Neural cell (in vitro differentiated cells): ENCODE results near the gene TRPM6. TPM values are rescaled to one million over a fixed set of nuclear protein-coding genes. Genes with fewer than 3 reads are reported as not detected.

Experiments
- H2AFZ ChIP-seq: fragments of 200-600, 300-800 bp; sonication (generic), shearing (Covaris generic); 2 replicates; pipeline ENCODE4 v1.6.0; 2014; ENCODE audit warnings: low read depth, mild to moderate bottlenecking, antibody characterized with exemption, low read length, moderate library complexity
- H3F3A ChIP-seq: fragments of 200-600 bp; shearing (Covaris generic); 2 replicates; pipeline ENCODE4 v1.6.1; 2016; ENCODE audit warnings: mild to moderate bottlenecking, moderate library complexity, mixed read lengths, antibody characterized with exemption, low read length; ENCODE audit not compliant: insufficient read depth, poor library complexity, severe bottlenecking
- H3K27ac ChIP-seq: fragments of 200-600, 300-800 bp; sonication (generic), shearing (Covaris generic); 2 replicates; pipeline ENCODE4 v1.5.1; 2014; ENCODE audit warnings: mild to moderate bottlenecking, low read length, moderate library complexity
- H3K27me3 ChIP-seq: fragments of 300-800, 200-600 bp; sonication (generic), shearing (Covaris generic); 2 replicates; pipeline ENCODE4 v1.6.0; 2014; ENCODE audit warnings: mild to moderate bottlenecking, low read depth, low read length, moderate library complexity; ENCODE audit not compliant: insufficient read depth
- H3K36me3 ChIP-seq: fragments of 300-800, 200-600 bp; sonication (generic), shearing (Covaris generic); 2 replicates; pipeline ENCODE4 v1.5.1; 2014; ENCODE audit warnings: mild to moderate bottlenecking, antibody characterized with exemption, low read length, moderate library complexity; ENCODE audit not compliant: insufficient read depth
- H3K4me2 ChIP-seq: fragments of 300-800, 200-600 bp; sonication (generic), shearing (Covaris generic); 2 replicates; pipeline ENCODE4 v1.6.0; 2014; ENCODE audit warnings: mild to moderate bottlenecking, low read length
- H3K4me3 ChIP-seq: fragments of 300-800, 200-600 bp; sonication (generic), shearing (Covaris generic); 2 replicates; pipeline ENCODE4 v1.5.1; 2014; ENCODE audit warnings: mild to moderate bottlenecking, low read length, moderate library complexity
- H3K79me2 ChIP-seq: fragments of 200-600 bp; shearing (Covaris generic); replicated peaks from 2 replicates; pipeline ENCODE4 v1.6.0; 2014; ENCODE audit warnings: mild to moderate bottlenecking, low read length, moderate library complexity; ENCODE audit not compliant: insufficient read depth
- H3K9ac ChIP-seq: fragments of 300-800, 200-600 bp; sonication (generic), shearing (Covaris generic); 2 replicates; pipeline ENCODE4 v1.6.1; 2016; ENCODE audit warnings: mild to moderate bottlenecking, low read length, mixed read lengths
- H3K9me2 ChIP-seq: fragments of 200-600 bp; shearing (Covaris generic); 2 replicates; pipeline ENCODE4 v1.6.1; 2016; ENCODE audit warnings: mild to moderate bottlenecking, low read length, mixed read lengths; ENCODE audit not compliant: insufficient read depth
- H3K9me3 ChIP-seq: fragments of 200-600, 300-800 bp; sonication (generic), shearing (Covaris generic); 2 replicates; pipeline ENCODE4 v1.6.1; 2016; ENCODE audit warnings: mild to moderate bottlenecking, mixed run types, low read length, moderate library complexity, mixed read lengths
- H4K20me1 ChIP-seq: fragments of 200-600 bp; shearing (Covaris generic); 2 replicates; pipeline ENCODE4 v1.6.1; 2016; ENCODE audit warnings: mild to moderate bottlenecking, mixed run types; ENCODE audit not compliant: insufficient read depth
- CTCF ChIP-seq: fragments of 450-650 bp; IDR thresholded peaks from 2 replicates; pipeline ENCODE4 v1.5.1; 2014; ENCODE audit warnings: antibody characterized with exemption, mild to moderate bottlenecking, moderate library complexity; ENCODE audit not compliant: poor library complexity, severe bottlenecking
- EP300 ChIP-seq: fragments of 450-650 bp; conservative IDR thresholded peaks from 2 replicates; pipeline ENCODE4 v1.6.1; 2014; ENCODE audit warnings: antibody characterized with exemption, mild to moderate bottlenecking, moderate library complexity; ENCODE audit not compliant: poor library complexity, severe bottlenecking
- EZH2 ChIP-seq: fragments of 200-600, 300-800 bp; shearing (Covaris generic), sonication (generic); IDR thresholded peaks from 2 replicates; pipeline ENCODE4 v1.6.1; 2014; ENCODE audit warnings: antibody characterized with exemption, low read length, borderline replicate concordance, mild to moderate bottlenecking; ENCODE audit not compliant: insufficient read depth, poor library complexity, severe bottlenecking
- MXI1 ChIP-seq: fragments of 450-650 bp; conservative IDR thresholded peaks from 2 replicates; pipeline ENCODE4 v1.6.1; 2014; ENCODE audit warnings: antibody characterized with exemption, mild to moderate bottlenecking; ENCODE audit not compliant: poor library complexity, severe bottlenecking
- POLR2AphosphoS5 ChIP-seq: IDR thresholded peaks from 2 replicates; pipeline ENCODE4 v1.6.1; 2012
- RAD21 ChIP-seq: fragments of 450-650 bp; conservative IDR thresholded peaks from 2 replicates; pipeline ENCODE4 v1.6.1; 2014; ENCODE audit warnings: antibody characterized with exemption, mild to moderate bottlenecking, moderate library complexity
- REST ChIP-seq: IDR thresholded peaks from 2 replicates; pipeline ENCODE4 v1.6.1; 2012; ENCODE audit warnings: borderline replicate concordance
- SMC3 ChIP-seq: fragments of 450-650 bp; conservative IDR thresholded peaks from 2 replicates; pipeline ENCODE4 v1.6.1; 2014; ENCODE audit warnings: antibody characterized with exemption, mild to moderate bottlenecking, moderate library complexity; ENCODE audit not compliant: poor library complexity
- TAF1 ChIP-seq: IDR thresholded peaks from 2 replicates; pipeline ENCODE4 v1.6.1; 2012; ENCODE audit warnings: low read depth
- polyA plus RNA-seq: library from polyadenylated mRNA; depleted of rRNA; stranded (reverse); fragments of >200 nt; gene quantifications from 2 replicates; pipeline ENCODE4 v1.2.3, GENCODE V29; 2014

TRPM6 gene
- polyA plus RNA-seq, 1 donor from 2014 or later, result not detected

- Histone ChIP-seq H2AFZ (no peak overlapping the region), H3K36me3 (no peaks in the 10 kb centered on the region), H3K4me2 (no peak overlapping the region), H3K79me2 (no peaks in the 10 kb centered on the region), H3K9me3 (no peaks in the 10 kb centered on the region), H3K4me3 (no peak overlapping the region), H3K27ac (no peak overlapping the region), H4K20me1 (no peaks in the 10 kb centered on the region), H3K27me3 (no peaks in the 10 kb centered on the region), H3K9ac (no peak overlapping the region), H3K9me2 (no peaks in the 10 kb centered on the region), H3F3A (no peaks in the 10 kb centered on the region)
- no peak for TF ChIP-seq SMC3
Measured at GRCh38 chr9:74858751-74859414, 28.8 kb downstream of the TRPM6 start.

- H3K9ac ChIP-seq, result no peak overlapping the region
- no peak overlapping the region for H3K27ac ChIP-seq
- TF ChIP-seq REST (no peak), POLR2AphosphoS5 (no peak), CTCF (no peak), RAD21 (no peak), TAF1 (no peak), MXI1 (no peak), EZH2 (no peak), SMC3 (no peak), EP300 (no peak)
- H4K20me1 ChIP-seq, result no peaks in the 10 kb centered on the region
- no peaks in the 10 kb centered on the region for H3K9me3 ChIP-seq
- no peaks in the 10 kb centered on the region for H3K9me2 ChIP-seq
- H3K4me2 ChIP-seq, result no peak overlapping the region
- H3K4me3 ChIP-seq, result no peak overlapping the region
- no peaks in the 10 kb centered on the region for H3K36me3 ChIP-seq
- H2AFZ ChIP-seq, result no peak overlapping the region
- no peaks in the 10 kb centered on the region for H3F3A ChIP-seq
- no peaks in the 10 kb centered on the region for H3K79me2 ChIP-seq
- H3K27me3 ChIP-seq, result no peaks in the 10 kb centered on the region
Measured at GRCh38 chr9:74856989-74857388, 30.7 kb downstream of the TRPM6 start.

GRCh38 chr9:74855072-74855471 lies 32.6 kb downstream of the TRPM6 start:
- TF ChIP-seq SMC3, result no peak
- no peak for TF ChIP-seq MXI1
- TF ChIP-seq POLR2AphosphoS5, result no peak
- TF ChIP-seq TAF1, result no peak
- TF ChIP-seq CTCF, result no peak
- no peak for TF ChIP-seq EZH2
- no peak for TF ChIP-seq RAD21
- no peak for TF ChIP-seq EP300
- no peak for TF ChIP-seq REST
- no peaks in the 10 kb centered on the region for H3K79me2 ChIP-seq
- H3K36me3 ChIP-seq, result no peaks in the 10 kb centered on the region
- no peak overlapping the region for H3K9ac ChIP-seq
- no peaks in the 10 kb centered on the region for H3F3A ChIP-seq
- H3K27me3 ChIP-seq, result no peaks in the 10 kb centered on the region
- H3K4me2 ChIP-seq, result no peak overlapping the region
- H3K9me2 ChIP-seq, result no peaks in the 10 kb centered on the region
- no peak overlapping the region for H3K27ac ChIP-seq
- no peak overlapping the region for H2AFZ ChIP-seq
- H3K4me3 ChIP-seq, result no peak overlapping the region
- H4K20me1 ChIP-seq, result no peaks in the 10 kb centered on the region
- no peaks in the 10 kb centered on the region for H3K9me3 ChIP-seq
